GM21619 (cell line): ENCODE measurements around the gene SMO.
"Not testable (repeated sequence)": the region's sequence is repeated elsewhere in the genome, so short reads cannot be mapped to it uniquely, and the experiment has no call there.

Experiments
- ATAC-seq: cut with Tn5 transposase; IDR thresholded peaks from one replicate; pipeline ENCODE4 v1.9.1; 2021; ENCODE audit not compliant: unreplicated experiment

Gene SMO

DNA sequence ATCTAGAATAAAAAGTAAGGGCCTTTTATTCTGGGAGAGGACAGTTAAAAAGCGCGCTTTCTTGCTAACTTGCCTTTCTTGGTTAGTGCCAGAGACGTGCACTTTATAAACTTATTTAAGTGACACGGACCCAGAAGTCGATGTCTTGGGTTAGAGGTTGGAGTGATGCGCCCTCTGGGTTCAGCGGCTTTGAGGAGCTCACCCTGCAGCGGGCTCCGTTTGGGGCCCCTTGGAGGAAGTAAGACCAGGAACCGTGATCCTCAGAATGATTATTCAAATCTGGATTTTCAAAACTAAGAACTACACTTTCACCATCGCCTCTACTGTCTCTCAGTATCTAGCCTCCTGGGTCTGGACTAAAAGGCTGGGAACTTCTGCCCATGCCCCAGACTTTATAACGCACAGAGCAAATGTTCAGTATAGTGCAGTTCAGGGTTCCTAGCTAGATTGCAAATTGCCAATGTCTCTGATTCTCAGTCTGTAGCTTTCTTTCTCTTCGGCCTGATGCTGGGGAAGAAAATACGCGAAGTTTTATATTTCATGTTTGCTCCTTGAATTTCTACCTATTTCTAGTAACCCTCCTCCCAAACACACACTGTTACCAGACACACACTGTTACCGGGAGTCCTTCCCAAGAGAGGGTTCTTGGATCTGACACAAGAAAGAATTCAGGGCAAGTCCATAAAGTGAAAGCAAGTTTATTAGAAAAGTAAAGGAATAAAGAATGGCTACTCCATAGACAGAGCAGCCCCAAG, 18.6 kb upstream of the SMO start:
- peak; percentile 58 for ATAC-seq

- ATAC-seq: no peak
These were observed 17.9 kb upstream of the SMO start for GRCh38 chr7:129170441-129171021.

- not testable (repeated sequence) for ATAC-seq
These were observed 14.6 kb upstream of the SMO start for GRCh38 chr7:129173861-129174260.

- no peak for ATAC-seq
These were observed 11.3 kb upstream of the SMO start for GRCh38 chr7:129176916-129177710.

- ATAC-seq: no peak
These were observed 3.3 kb upstream of the SMO start for GRCh38 chr7:129184981-129185670.

GRCh38 chr7:129186749-129187260, 1.6 kb upstream of the SMO start:
- no peak for ATAC-seq

DNA sequence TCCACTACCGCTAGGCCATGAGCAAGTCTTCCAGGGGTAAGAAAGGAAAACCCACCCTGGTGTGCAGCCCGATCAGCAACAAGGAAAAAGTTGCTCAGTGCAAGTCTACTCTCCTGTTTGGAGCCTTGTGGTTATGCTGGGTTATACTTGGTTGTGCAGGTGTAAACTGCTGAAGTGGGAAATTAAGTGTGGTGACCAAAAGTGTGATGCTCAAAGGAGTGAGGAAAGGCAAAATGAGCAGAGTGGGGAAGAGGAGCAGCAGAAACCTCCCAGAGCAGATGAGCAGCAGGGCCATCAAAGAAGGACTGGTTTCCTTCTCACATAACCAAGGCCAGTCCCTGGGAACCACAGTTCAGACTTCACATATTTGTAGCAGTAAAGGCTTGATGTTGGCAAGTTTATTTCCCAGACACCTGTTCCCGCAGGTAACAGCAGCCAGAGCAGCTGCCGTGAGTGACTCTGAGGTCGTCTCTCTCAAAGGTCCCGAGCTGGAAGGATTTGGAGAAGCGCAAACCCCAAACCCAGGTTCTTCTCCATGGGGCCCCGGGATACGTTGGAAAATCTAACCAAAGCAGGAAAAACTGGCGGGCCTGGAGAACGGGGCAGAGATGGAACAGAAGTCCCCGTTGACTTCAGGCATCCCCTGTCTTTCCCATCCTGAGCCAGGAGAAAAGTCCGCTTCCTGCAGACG, 607 bp upstream of the SMO start:
- no peak for ATAC-seq

- ATAC-seq: no peak
These were observed 643 bp downstream of the SMO start for GRCh38 chr7:129188892-129189660.

DNA sequence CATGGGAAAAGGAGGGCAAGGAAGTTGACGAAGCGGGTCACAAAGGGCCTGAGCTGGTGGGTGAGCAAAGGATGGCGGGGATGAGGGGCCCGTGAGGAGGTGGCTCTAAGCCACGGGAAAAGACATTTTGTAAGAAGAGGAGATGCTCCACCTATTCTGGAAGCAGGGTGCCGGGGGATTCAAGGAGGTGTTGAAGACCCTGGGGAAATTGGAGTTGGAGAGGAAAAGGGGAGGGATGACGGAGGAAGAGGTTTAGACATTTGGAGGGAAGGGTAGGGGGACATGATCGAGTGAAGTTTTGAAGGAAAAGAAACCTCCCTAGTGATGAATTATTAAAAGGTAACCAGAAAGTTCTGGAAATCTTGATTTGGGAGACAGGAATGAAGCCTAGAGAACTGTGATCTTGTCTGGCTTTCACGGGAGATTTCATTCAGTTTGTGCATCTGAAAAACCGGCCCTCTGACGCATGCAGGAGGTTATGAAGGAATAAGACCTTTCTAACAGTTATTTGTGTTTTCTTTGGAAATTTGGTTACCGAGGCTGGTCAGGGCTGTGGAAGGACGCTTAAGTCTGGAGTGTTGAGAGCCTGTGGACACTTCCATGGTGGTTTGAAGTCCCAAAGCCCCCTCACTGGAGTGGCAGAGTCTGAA, 1.4 kb downstream of the SMO start:
- ATAC-seq: no peak

DNA sequence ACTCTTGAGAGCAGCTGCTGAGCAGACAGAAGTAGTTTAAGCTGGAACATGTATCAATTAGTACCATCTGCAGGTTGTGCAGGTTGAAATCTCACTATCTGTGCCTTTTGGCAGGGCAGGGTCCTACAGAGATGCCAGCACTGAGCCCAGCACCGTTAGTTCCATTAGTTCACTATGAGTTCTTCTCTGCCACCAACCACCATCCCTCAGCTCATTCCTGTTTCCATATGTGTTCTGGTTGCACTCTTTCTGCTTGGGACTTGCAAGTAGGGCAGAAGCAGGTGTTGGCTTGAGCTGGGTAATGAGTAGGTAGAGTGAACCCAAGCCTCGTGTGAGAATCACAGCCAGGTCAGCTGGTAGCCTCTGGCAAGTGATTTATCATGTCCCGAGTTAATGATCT, 2.8 kb downstream of the SMO start:
- ATAC-seq: no peak

GRCh38 chr7:129193892-129194291, 5.5 kb downstream of the SMO start:
- ATAC-seq: no peak

GRCh38 chr7:129197771-129198170, 9.3 kb downstream of the SMO start:
- ATAC-seq: no peak

- no peak for ATAC-seq
These were observed 11.0 kb downstream of the SMO start for GRCh38 chr7:129199406-129199805.

- no peak for ATAC-seq
These were observed 13.8 kb downstream of the SMO start for GRCh38 chr7:129202058-129202777.

DNA sequence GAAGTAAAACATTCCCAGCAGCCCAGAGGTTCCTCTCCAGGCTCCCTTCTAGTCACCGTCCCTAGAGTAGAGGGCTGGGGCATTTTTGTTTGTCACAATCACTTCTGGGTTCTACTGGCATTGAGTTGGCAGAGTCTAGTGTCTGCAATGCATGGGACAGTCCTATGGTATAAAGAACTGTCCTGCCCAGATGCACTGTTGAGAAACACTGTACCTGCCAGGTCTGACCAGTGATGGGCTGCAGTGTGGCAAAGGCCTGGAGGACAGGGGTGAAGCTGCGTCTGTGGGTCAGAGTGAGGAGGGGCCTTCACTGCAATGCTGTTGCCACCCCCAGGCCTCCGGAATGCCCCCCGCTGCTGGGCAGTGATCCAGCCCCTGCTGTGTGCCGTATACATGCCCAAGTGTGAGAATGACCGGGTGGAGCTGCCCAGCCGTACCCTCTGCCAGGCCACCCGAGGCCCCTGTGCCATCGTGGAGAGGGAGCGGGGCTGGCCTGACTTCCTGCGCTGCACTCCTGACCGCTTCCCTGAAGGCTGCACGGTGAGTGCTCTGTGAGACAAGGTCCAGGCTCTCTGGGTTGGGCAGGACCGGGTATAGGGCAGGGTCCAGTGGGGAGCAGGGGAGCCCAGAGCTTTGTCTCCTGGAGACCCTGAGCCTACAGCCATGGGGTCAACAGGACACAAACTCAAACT, 14.8 kb downstream of the SMO start:
- no peak for ATAC-seq

DNA sequence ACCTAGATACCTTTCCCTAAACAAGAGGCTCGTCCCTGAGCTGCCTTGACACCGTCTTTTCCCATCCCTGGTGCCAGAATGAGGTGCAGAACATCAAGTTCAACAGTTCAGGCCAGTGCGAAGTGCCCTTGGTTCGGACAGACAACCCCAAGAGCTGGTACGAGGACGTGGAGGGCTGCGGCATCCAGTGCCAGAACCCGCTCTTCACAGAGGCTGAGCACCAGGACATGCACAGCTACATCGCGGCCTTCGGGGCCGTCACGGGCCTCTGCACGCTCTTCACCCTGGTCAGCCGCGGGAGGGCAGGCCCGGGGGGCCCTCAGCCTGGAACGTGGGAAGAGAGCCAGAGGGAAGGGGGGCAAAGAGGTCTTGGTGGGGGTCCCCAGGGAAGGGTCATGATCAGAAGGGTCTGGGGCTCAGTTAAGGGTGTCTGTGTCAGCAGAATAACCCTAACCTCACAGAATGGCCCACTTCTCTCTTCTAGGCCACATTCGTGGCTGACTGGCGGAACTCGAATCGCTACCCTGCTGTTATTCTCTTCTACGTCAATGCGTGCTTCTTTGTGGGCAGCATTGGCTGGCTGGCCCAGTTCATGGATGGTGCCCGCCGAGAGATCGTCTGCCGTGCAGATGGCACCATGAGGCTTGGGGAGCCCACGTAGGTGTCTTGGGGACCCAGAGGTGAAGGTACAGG, 16.8 kb downstream of the SMO start:
- ATAC-seq: no peak

- ATAC-seq: no peak
These were observed 17.8 kb downstream of the SMO start for GRCh38 chr7:129205987-129206785.
